Sigmoid colon (tissue), 4 donors: ENCODE measurements around the gene FAXC.

Experiments
- CTCF ChIP-seq, 4 experiments: fragments of 450-650 bp in 3 of 4; fragments of 200-600 bp in 1 of 4; IDR thresholded peaks; one replicate each; pipeline ENCODE4 v1.5.1; 2016 to 2019; ENCODE audit warnings: antibody characterized with exemption in 4 of 4, mild to moderate bottlenecking in 3 of 4, moderate library complexity in 2 of 4
- EP300 ChIP-seq, 4 donors: sonication (generic); formaldehyde crosslinking; IDR thresholded peaks; one replicate each; pipeline ENCODE4 v1.6.1; 2017; ENCODE audit warnings: antibody characterized with exemption in 4 of 4
- POLR2A ChIP-seq, 2 donors: fragments of 450-650 bp; IDR thresholded peaks; one replicate each; pipeline ENCODE4 v1.6.1; 2016; ENCODE audit warnings: antibody characterized with exemption in 2 of 2, mild to moderate bottlenecking in 2 of 2, moderate library complexity in 2 of 2
- POLR2AphosphoS5 ChIP-seq, 4 donors: sonication (generic); formaldehyde crosslinking; IDR thresholded peaks; one replicate each; pipeline ENCODE4 v1.6.1; 2017; ENCODE audit warnings: antibody characterized with exemption in 4 of 4

DNA sequence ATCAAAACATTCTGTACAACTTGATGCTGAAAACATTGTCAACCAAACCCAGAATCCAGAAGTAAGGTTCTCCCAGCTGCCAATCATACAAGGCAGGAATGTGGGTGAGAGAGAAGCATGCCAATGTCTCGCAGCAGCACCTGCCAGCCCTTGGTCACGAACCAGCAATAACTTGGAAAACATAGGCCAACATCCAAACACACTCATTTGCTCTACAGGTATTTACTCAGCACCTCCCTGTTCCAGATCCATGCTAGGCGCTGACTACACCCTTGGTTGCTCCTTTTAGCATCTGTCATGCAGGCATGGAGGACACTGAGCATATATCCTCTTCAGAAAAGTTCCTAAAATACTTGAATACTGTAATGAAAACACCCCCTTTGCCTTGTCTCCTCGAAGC is 63.6 kb downstream of the FAXC start:
- TF ChIP-seq CTCF (IDR thresholded peaks at IDR 0.05) (no peak), POLR2A (IDR thresholded peaks at IDR 0.05) (no peak), POLR2AphosphoS5 (IDR thresholded peaks at IDR 0.05) (no peak), EP300 (IDR thresholded peaks at IDR 0.05) (no peak)
